T-helper 17 cell (primary cell): ENCODE results near the gene NCKAP1. TPM values are rescaled to one million over a fixed set of nuclear protein-coding genes. Genes with fewer than 3 reads are reported as not detected.
"Not testable (repeated sequence)": the region's sequence is repeated elsewhere in the genome, so short reads cannot be mapped to it uniquely, and the experiment has no call there.

ENCODE experiments used
- ATAC-seq: fragments of 150-1000 bp; cut with Tn5 transposase; 2 replicates; pipeline ENCODE4 v1.10.0; 2021; ENCODE audit warnings: mild to moderate bottlenecking, moderate library complexity
- DNase-seq, 3 donors: peaks; one replicate each; pipeline versions ENCODE4 v3.0.0 to v3.0.0-alpha.2; 2020 to 2021
- H3K9me3 ChIP-seq: one replicate; pipeline ENCODE4 v1.7.0; 2013; ENCODE audit warnings: low read length, mild to moderate bottlenecking; ENCODE audit not compliant: control insufficient read depth, poor library complexity, severe bottlenecking
- H3K27ac Mint-ChIP-seq: one replicate; pipeline ENCODE4 v1.8.0; 2022; ENCODE audit warnings: mild to moderate bottlenecking, moderate library complexity, mixed read lengths
- H3K27me3 Mint-ChIP-seq: one replicate; pipeline ENCODE4 v1.8.0; 2022; ENCODE audit warnings: mixed read lengths
- H3K36me3 Mint-ChIP-seq: one replicate; pipeline ENCODE4 v1.8.0; 2022; ENCODE audit warnings: low read depth, mixed read lengths
- H3K4me1 Mint-ChIP-seq: one replicate; pipeline ENCODE4 v1.8.0; 2022; ENCODE audit warnings: mild to moderate bottlenecking, mixed read lengths
- H3K4me3 Mint-ChIP-seq: one replicate; pipeline ENCODE4 v1.8.0; 2022; ENCODE audit warnings: mild to moderate bottlenecking, moderate library complexity, mixed read lengths
- total RNA-seq, 4 donors: library from RNA in 2 of 4; stranded (reverse) in 2 of 4; gene quantifications; one replicate each; pipeline ENCODE4 v1.2.3 and lab custom pipeline; 2022 to 2026

The NCKAP1 gene
- total RNA-seq, 2 donors from 2014 or later: 6.9 to 13.9 TPM

DNA sequence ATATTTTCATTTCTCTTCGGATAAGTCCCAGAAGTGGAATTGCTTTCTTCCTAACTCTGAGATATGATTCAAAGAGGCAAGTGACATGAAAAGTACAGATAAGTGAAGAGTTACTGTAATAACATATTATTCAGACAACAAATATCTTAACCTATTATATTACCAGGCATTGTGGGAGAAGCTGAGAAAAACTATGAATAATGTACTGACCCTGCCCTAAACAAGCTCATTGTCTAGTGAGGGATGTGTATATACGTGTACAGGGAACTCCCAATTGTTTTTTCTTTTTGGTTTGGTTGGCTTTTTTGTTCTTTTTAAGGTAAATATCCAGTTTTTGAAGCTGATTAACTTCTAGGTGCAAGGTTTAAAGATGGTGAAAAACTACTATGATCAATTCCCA, 26.5 kb downstream of the NCKAP1 start:
- no peak overlapping the region for H3K4me3 Mint-ChIP-seq
- ATAC-seq (no peak), DNase-seq (no peak)
- H3K27me3 Mint-ChIP-seq: no peaks in the 10 kb centered on the region
- no peak overlapping the region for H3K27ac Mint-ChIP-seq
- peaks cover 8% of the 10 kb centered on the region for H3K36me3 Mint-ChIP-seq
- H3K4me1 Mint-ChIP-seq: peaks cover 19% of the 10 kb centered on the region
- H3K9me3 ChIP-seq: no peaks in the 10 kb centered on the region

DNA sequence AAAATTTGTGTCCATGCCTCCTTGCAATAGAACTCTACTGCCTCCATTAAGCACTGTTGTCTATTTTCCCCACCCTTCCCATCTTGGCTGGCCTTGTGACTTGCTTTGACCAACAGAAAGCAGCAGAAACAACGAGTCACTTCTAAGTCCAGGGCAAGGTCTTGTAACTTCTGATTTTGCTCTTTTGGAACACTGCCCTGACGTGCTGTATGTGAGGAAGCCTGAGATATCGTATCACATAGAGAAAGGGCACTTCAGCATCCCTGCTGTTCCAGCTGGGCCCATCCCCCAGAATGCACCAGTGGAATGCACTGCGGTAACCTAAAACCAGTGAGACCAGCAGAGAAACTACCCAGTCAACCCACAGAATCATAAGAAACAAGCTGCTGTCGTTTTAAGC, 28.1 kb downstream of the NCKAP1 start:
- Mint-ChIP-seq H3K4me1 (peaks cover 24% of the 10 kb centered on the region), H3K27me3 (no peaks in the 10 kb centered on the region), H3K27ac (no peak overlapping the region), H3K36me3 (peaks cover 5% of the 10 kb centered on the region), H3K4me3 (no peak overlapping the region)
- DNase-seq (no peak), ATAC-seq (no peak)
- no peaks in the 10 kb centered on the region for H3K9me3 ChIP-seq

DNA sequence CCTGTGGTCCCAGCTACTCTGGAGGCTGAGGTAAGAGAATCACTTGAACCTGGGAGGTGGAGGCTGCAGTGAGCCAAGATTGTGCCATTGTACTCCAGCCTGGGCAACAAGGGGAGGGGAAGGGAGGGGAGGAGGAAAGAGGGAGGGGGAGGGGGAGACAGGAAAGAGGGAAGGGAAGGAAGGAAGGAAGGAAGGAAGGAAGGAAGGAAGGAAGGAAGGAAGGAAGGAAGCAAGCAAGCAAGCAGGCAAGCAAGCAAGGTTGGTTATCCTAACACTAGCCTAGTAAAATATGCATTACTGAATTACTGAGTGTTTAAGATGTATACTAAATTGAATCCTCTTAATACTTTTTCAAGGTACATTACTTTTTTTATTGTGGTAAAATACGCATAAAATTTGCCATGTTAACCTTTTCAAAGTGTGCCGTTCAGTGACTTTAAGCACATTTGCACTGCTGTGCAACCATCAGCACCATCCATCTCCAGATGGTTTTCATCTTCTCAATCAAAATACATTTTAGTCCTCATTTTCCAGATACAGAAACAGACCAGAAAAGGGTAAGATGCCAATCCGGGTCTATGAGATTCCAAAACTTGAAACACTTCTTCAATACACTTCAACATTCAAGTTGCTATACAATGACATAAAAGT, 28.9 kb downstream of the NCKAP1 start:
- ATAC-seq: no peak
- no peak overlapping the region for H3K27ac Mint-ChIP-seq
- no peak overlapping the region for H3K4me3 Mint-ChIP-seq
- H3K9me3 ChIP-seq: no peaks in the 10 kb centered on the region
- DNase-seq: no peak
- peaks cover 21% of the 10 kb centered on the region for H3K4me1 Mint-ChIP-seq
- H3K27me3 Mint-ChIP-seq: no peaks in the 10 kb centered on the region
- H3K36me3 Mint-ChIP-seq: peaks cover 5% of the 10 kb centered on the region

DNA sequence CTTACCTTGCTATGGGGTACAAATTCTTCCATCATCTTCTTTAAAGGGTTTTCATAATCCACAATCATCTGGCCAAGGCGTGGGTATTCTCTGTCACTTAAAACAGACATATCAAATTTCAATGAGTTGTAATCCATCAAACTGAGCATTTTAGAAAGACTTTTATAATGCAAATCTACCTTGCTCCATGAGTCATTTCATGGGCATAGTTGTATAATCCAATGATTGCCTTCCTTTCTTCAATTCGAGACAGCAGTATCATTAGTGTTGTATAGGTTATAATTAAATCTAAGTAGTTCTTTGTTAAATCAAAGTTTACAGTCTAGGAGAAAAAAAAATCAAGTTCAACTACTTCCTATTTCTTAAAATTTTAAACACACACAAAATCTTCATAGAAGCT, 36.3 kb downstream of the NCKAP1 start:
- ATAC-seq: no peak
- peaks cover 4% of the 10 kb centered on the region for H3K36me3 Mint-ChIP-seq
- H3K4me3 Mint-ChIP-seq: no peak overlapping the region
- H3K27ac Mint-ChIP-seq: no peak overlapping the region
- no peak for DNase-seq
- peaks cover 7% of the 10 kb centered on the region for H3K4me1 Mint-ChIP-seq
- no peaks in the 10 kb centered on the region for H3K27me3 Mint-ChIP-seq
- H3K9me3 ChIP-seq: no peaks in the 10 kb centered on the region

DNA sequence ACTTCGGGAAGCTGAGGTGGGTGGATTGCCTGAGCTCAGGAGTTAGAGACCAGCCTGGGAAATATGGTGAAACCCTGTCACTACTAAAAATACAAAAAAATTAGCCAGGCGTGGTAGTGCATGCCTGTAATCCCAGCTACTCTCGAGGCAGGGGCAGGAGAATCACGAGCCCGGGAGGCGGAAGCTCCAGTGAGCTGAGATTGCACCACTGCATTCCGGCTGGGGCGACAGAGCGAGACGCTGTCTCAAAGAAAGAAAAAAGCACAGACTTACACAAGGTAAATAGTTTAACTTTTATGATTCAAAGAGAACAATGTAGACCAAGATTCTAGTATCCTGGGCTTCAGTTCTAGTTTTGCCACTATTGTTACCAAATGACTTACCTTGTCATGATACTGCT, 37.4 kb downstream of the NCKAP1 start:
- H3K9me3 ChIP-seq: no peaks in the 10 kb centered on the region
- H3K27ac Mint-ChIP-seq: peak overlapping the region; percentile 60
- DNase-seq (no peak), ATAC-seq (no peak)
- H3K4me1 Mint-ChIP-seq: peaks cover 5% of the 10 kb centered on the region
- H3K4me3 Mint-ChIP-seq: no peak overlapping the region
- no peaks in the 10 kb centered on the region for H3K27me3 Mint-ChIP-seq
- H3K36me3 Mint-ChIP-seq: peaks cover 4% of the 10 kb centered on the region

DNA sequence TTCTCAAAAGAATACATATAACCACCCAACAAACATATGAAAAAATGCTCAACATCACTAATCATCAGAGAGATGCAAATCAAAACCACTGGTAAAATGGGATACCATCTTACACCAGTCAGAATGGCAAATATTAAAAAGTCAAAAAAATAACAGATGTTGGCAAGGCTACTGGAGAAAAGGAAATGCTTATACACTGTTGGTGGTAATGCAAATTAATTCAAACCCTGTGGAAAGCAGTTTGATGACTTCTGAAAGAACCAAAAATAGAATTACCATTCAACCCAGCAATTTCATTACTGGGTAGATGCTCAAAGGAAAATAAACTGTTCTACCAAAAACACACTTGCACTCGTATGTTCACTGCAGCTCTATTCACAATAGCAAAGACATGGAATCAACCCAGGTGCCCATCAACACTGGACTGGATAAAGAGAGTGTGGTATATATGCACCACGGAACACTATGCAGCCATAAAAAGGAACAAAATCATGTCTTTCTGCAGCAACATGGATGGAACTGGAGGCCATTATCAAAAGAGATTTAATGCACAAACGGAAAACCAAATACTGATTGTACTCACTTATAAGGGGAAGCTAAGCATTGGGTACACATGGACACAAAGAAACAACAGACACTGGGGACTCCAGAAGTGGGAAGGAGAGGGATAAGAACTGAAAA, 38.8 kb downstream of the NCKAP1 start:
- no peaks in the 10 kb centered on the region for H3K27me3 Mint-ChIP-seq
- H3K9me3 ChIP-seq: no peaks in the 10 kb centered on the region
- DNase-seq (no peak), ATAC-seq (no peak)
- H3K27ac Mint-ChIP-seq: no peak overlapping the region
- no peak overlapping the region for H3K4me3 Mint-ChIP-seq
- H3K4me1 Mint-ChIP-seq: no peaks in the 10 kb centered on the region
- H3K36me3 Mint-ChIP-seq: peaks cover 4% of the 10 kb centered on the region

DNA sequence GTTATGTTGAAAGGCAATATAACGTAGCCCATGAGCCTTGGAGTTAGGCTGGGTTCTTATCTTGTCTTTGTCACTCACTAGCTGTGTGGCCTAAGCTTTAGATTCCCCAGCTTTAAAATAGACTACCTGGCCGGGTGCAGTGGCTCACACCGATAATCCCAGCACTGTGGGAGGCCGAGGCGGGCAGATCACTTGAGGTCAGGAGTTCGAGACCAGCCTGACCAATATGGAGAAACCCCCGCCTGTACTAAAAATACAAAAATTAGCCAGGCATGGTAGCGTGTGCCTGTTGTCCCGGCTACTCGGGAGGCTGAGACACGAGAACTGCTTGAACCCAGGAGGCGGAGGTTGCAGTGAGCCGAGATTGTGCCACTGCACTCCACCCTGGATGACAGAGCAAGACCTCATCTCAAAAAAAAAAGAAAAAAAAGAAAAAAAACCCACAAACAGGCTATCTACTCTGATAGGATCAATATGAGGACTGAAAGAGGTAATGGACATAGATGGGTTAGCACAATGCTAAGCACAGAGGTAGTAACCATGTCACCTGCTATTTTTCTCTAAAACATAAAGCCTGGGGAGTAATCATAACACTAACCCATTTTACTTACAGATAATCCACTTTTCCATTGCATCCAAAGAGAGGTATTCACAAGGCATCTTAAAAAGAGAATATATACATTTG, 43.9 kb downstream of the NCKAP1 start:
- no peaks in the 10 kb centered on the region for H3K36me3 Mint-ChIP-seq
- ATAC-seq (no peak), DNase-seq (no peak)
- no peaks in the 10 kb centered on the region for H3K27me3 Mint-ChIP-seq
- no peak overlapping the region for H3K4me3 Mint-ChIP-seq
- no peaks in the 10 kb centered on the region for H3K9me3 ChIP-seq
- H3K4me1 Mint-ChIP-seq: no peaks in the 10 kb centered on the region
- H3K27ac Mint-ChIP-seq: no peak overlapping the region

DNA sequence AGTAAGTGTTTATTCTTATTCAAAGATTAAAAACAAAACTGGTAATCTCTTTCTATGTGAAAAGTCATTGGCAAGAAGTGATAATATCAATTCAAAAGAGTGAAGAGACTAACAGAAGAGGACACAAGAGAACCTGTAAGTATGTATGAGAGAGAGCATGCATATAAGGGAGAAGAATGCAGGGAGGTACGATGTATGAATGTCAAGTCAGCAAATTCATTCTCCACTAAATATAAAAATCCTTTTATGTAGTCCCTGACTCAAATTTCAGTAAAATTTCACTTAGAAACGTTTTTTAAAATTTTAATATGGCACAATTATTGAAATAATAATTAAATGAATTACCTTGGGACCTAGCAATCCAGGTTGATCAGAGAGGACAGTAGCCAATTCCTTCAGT, 55.3 kb downstream of the NCKAP1 start:
- Mint-ChIP-seq H3K36me3 (peaks cover 4% of the 10 kb centered on the region), H3K4me3 (no peak overlapping the region), H3K4me1 (no peaks in the 10 kb centered on the region), H3K27me3 (no peaks in the 10 kb centered on the region), H3K27ac (no peak overlapping the region)
- DNase-seq (no peak), ATAC-seq (no peak)
- no peaks in the 10 kb centered on the region for H3K9me3 ChIP-seq

DNA sequence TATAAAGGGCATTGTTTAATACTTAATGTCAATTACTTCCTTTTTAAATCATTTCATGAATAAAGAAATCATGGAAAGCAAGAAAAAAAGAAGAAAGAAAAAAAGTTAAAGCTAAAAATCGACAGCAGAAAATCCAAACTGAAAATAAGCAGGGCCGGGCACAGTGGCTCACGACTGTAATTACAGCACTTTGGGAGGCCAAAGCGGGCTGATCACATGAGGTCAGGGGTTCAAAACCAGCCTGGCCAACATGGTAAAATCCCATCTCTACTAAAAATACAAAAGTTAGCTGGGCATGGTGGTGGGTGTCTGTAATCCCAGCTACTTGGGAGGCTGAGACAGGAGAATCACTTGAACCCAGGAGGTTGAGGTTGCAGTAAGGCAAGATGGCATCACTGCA, 56.8 kb downstream of the NCKAP1 start:
- DNase-seq, H3K9me3 ChIP-seq, H3K36me3 Mint-ChIP-seq, ATAC-seq, H3K4me3 Mint-ChIP-seq, H3K4me1 Mint-ChIP-seq, H3K27me3 Mint-ChIP-seq, H3K27ac Mint-ChIP-seq: not testable (repeated sequence)

DNA sequence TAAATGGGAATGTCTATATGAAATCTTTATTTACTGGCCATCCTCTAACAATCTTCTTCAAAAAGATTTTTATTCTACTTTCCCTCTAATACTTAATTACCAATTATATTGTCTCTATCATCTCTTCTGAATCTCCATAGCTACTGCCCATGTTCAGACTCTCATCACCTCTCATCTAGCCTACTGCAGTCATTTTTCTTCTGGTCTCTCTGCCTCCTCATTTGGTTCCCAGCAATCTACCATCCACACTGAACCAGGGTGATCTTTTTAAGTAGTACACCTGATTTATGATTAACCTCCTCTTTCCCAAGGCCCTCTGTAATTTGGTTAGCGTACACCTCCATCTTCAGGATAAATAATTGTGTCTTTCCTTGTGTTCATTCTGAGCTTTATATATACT, 57.6 kb downstream of the NCKAP1 start:
- no peaks in the 10 kb centered on the region for H3K27me3 Mint-ChIP-seq
- no peaks in the 10 kb centered on the region for H3K4me1 Mint-ChIP-seq
- ATAC-seq (no peak), DNase-seq (no peak)
- peak overlapping the region; percentile 16 for H3K27ac Mint-ChIP-seq
- peaks cover 4% of the 10 kb centered on the region for H3K36me3 Mint-ChIP-seq
- H3K9me3 ChIP-seq: no peaks in the 10 kb centered on the region
- H3K4me3 Mint-ChIP-seq: no peak overlapping the region

DNA sequence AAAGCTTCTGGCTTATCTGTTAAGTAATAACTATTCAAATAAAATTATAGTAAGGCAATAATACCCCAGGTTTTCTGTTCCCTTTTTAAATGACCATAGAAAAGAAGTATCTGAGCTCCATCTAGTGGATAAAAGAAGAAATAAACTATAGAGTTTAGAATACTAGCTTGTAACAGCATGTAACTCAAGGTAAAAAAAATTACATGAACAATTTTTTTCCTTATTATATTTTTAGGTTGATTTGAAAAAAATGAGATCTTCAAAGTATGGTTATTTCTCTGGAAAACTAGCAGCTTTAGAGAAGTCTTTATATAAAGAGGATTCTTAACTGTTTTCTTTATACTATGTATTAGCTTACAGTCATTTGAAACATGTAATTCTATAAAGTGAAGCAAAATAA, 58.1 kb downstream of the NCKAP1 start:
- H3K4me1 Mint-ChIP-seq: no peaks in the 10 kb centered on the region
- no peak overlapping the region for H3K27ac Mint-ChIP-seq
- peaks cover 4% of the 10 kb centered on the region for H3K36me3 Mint-ChIP-seq
- no peak for DNase-seq
- H3K4me3 Mint-ChIP-seq: no peak overlapping the region
- no peaks in the 10 kb centered on the region for H3K9me3 ChIP-seq
- no peaks in the 10 kb centered on the region for H3K27me3 Mint-ChIP-seq
- peak; percentile 57 for ATAC-seq

DNA sequence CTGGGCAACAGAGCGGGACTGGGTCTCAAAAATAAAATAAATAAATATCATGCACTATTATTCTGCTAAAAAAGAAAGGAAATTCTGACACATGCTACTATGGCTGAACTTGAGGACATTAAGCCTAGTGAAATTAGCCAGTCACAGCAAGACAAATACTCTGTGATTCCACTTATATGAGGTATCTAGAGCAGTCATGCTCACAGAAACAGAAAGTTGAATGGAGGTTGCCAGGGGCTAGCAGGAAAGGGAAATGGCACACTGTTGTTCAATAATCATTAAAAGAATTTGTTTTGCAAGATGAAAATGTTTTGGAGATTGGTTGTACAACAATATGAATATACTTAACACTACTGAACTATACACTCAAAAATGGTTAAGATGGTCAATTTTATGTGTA, 60.8 kb downstream of the NCKAP1 start:
- Mint-ChIP-seq H3K4me3 (no peak overlapping the region), H3K27ac (no peak overlapping the region), H3K4me1 (no peaks in the 10 kb centered on the region), H3K27me3 (no peaks in the 10 kb centered on the region), H3K36me3 (peaks cover 8% of the 10 kb centered on the region)
- ATAC-seq (no peak), DNase-seq (no peak)
- no peaks in the 10 kb centered on the region for H3K9me3 ChIP-seq

DNA sequence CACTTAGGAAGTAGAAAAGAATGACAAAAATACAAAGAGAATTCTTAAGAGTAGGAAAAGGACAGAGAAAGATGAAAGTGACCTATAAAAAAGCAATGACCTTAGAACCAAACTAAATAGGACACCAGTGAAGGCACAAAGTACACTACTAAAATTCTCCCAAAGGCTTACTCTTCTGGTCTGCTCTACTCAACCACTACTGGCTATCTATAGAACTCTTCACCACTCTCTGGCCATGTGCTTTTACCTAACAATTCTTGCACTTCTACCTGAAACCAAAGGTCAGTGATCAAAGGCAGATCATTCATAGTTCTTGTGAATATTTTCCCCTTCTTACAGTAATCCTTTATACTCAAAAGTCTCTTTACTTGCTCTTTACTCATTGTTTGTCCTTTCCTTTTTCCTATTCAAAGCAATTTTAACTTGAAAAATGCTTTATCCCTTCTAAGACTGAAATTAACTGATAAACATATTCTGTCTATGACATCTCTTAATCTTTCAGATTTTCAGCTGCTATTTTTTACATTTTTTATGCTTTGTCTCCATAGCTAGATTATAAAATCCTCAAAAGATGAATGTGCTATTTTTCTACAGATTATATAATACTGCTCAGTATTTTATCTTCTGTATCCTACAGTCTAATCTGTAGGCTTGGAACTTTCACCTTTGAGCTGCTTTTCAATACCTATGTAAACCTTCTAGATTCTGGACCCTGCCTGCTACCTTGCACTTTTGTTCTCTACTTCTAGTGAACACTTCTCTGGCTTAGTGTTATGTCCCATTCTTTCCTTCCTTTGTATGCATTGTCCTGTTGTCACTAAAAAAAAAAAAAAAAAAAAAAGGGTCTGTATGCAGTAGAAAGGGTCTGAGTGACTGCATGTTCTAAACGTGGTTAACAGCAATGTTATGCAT, 64.6 kb downstream of the NCKAP1 start:
- Mint-ChIP-seq H3K4me1 (peaks cover 2% of the 10 kb centered on the region), H3K27me3 (no peaks in the 10 kb centered on the region), H3K27ac (no peak overlapping the region), H3K36me3 (peaks cover 7% of the 10 kb centered on the region), H3K4me3 (no peak overlapping the region)
- ATAC-seq (no peak), DNase-seq (no peak)
- H3K9me3 ChIP-seq: no peaks in the 10 kb centered on the region
